ENCODE measurements around the gene MOGAT2.

MOGAT2 gene

GRCh38 chr11:75760243-75760642 is 42.6 kb downstream of the MOGAT2 start:
- H3K4me3 ChIP-seq (ENCODE audit: control insufficient read depth, low read depth, low read length) = no peak overlapping the region
- no peak for DNase-seq (ENCODE audit: low read depth)
- TF ChIP-seq CTCF (IDR thresholded peaks at IDR 0.05; ENCODE audit: control insufficient read depth, insufficient read depth, low read depth, low read length, missing control alignments) = no peak

GRCh38 chr11:75760710-75761493 is 43.3 kb downstream of the MOGAT2 start:
- H3K4me3 ChIP-seq (ENCODE audit: control insufficient read depth, low read depth, low read length) = no peak overlapping the region
- DNase-seq (ENCODE audit: low read depth) = peak; percentile 25
- TF ChIP-seq CTCF (IDR thresholded peaks at IDR 0.05; ENCODE audit: control insufficient read depth, insufficient read depth, low read depth, low read length, missing control alignments) = no peak

- no peak for TF ChIP-seq CTCF (IDR thresholded peaks at IDR 0.05; ENCODE audit: control insufficient read depth, insufficient read depth, low read depth, low read length, missing control alignments)
- H3K4me3 ChIP-seq (ENCODE audit: control insufficient read depth, low read depth, low read length) = no peak overlapping the region
- DNase-seq (ENCODE audit: low read depth) = no peak
Observed at GRCh38 chr11:75762158-75762557, 44.5 kb downstream of the MOGAT2 start.

- peak; percentile 32 for DNase-seq (ENCODE audit: low read depth)
- TF ChIP-seq CTCF (IDR thresholded peaks at IDR 0.05; ENCODE audit: control insufficient read depth, insufficient read depth, low read depth, low read length, missing control alignments) = no peak
- no peak overlapping the region for H3K4me3 ChIP-seq (ENCODE audit: control insufficient read depth, low read depth, low read length)
Observed at GRCh38 chr11:75762885-75763284, 45.2 kb downstream of the MOGAT2 start.

GRCh38 chr11:75763846-75764245 is 46.2 kb downstream of the MOGAT2 start:
- no peak for DNase-seq (ENCODE audit: low read depth)
- no peak overlapping the region for H3K4me3 ChIP-seq (ENCODE audit: control insufficient read depth, low read depth, low read length)

GRCh38 chr11:75765116-75765515 is 47.5 kb downstream of the MOGAT2 start:
- no peak for TF ChIP-seq CTCF (IDR thresholded peaks at IDR 0.05; ENCODE audit: control insufficient read depth, insufficient read depth, low read depth, low read length, missing control alignments)
- no peak overlapping the region for H3K4me3 ChIP-seq (ENCODE audit: control insufficient read depth, low read depth, low read length)
- no peak for DNase-seq (ENCODE audit: low read depth)

More at GRCh38 chr11:75763846-75764245, 46.2 kb downstream of the MOGAT2 start:
- TF ChIP-seq CTCF (IDR thresholded peaks at IDR 0.05; ENCODE audit: control insufficient read depth, insufficient read depth, low read depth, low read length, missing control alignments) = no peak

All from AG09309 (cell line).